ENCODE data around the gene GFOD2. TPM values are rescaled to one million over a fixed set of nuclear protein-coding genes. Genes with fewer than 3 reads are reported as not detected.
"Not testable (repeated sequence)": the region's sequence is repeated elsewhere in the genome, so short reads cannot be mapped to it uniquely, and the experiment has no call there.

Gene GFOD2
- total and polyA plus RNA-seq, 9 donors = 8.3 to 15.9 (median 12.9) TPM

- WGBS, 3 donors = 66 to 84% (median 73%) methylated on average over 2 of the region's 2 CpGs
- no peak for TF ChIP-seq POLR2A (IDR thresholded peaks at IDR 0.05)
- TF ChIP-seq, protein P1, sequence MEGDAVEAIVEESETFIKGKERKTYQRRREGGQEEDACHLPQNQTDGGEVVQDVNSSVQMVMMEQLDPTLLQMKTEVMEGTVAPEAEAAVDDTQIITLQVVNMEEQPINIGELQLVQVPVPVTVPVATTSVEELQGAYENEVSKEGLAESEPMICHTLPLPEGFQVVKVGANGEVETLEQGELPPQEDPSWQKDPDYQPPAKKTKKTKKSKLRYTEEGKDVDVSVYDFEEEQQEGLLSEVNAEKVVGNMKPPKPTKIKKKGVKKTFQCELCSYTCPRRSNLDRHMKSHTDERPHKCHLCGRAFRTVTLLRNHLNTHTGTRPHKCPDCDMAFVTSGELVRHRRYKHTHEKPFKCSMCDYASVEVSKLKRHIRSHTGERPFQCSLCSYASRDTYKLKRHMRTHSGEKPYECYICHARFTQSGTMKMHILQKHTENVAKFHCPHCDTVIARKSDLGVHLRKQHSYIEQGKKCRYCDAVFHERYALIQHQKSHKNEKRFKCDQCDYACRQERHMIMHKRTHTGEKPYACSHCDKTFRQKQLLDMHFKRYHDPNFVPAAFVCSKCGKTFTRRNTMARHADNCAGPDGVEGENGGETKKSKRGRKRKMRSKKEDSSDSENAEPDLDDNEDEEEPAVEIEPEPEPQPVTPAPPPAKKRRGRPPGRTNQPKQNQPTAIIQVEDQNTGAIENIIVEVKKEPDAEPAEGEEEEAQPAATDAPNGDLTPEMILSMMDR (IDR thresholded peaks at IDR 0.05) = no peak
- no peak for TF ChIP-seq EP300 (IDR thresholded peaks at IDR 0.05)
These were observed 24.5 kb downstream of the GFOD2 start for GRCh38 chr16:67694611-67695010.

DNA sequence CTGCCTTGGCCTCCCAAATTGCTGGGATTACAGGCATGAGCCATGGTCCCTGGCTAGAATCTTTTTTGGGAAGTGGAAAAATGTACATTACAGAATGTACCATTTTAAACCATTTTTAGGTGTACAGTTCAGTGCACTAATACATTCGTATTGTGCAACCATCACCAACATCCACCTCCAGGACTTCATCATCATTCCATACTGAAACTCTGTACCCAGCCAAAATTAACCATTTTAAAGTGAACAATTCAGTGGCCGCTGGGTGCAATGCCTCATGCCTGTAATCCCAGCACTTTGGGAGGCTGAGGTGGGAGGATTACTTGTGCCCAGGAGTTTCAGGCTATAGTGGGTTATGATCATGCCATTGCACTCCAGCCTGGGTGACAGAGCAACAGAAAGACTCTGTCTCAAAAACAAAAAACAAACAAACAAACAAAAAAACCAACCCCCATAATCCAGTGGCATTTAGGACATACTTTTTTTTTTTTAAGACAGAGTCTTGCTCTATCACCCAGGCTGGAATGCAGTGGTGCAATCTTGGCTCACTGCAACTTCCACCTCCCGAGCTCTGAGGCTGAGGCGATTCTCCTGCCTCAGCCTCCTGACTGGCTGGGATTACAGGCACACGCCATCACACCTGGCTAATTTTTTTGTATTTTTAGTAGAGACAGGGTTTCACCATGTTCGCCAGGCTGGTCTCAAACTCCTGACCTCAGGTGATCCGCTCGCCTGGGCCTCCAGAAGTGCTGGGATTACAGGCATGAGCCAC is 25.4 kb downstream of the GFOD2 start:
- H3K27me3 ChIP-seq; H3K9me3 ChIP-seq; intact Hi-C loops (cut with DNase I); DNase-seq; H3K4me3 ChIP-seq; H3K36me3 ChIP-seq; H3K27ac ChIP-seq; H3K4me1 ChIP-seq (ENCODE audit: insufficient read depth): not testable (repeated sequence)
- WGBS, 3 donors = 86 to 91% (median 90%) methylated on average over 8 of the region's 8 CpGs

More at GRCh38 chr16:67694611-67695010, 24.5 kb downstream of the GFOD2 start:
- Histone ChIP-seq H3K9me3 (no peaks in the 10 kb centered on the region), H3K27me3 (no peaks in the 10 kb centered on the region), H3K4me1 (ENCODE audit: insufficient read depth) (no peaks in the 10 kb centered on the region), H3K27ac (no peak overlapping the region), H3K4me3 (no peak overlapping the region), H3K36me3 (no peaks in the 10 kb centered on the region)
- DNase-seq = no peak
- intact Hi-C loops (cut with DNase I) = no loop called here

GRCh38 chr16:67685388-67686112 is 33.6 kb downstream of the GFOD2 start:
- Histone ChIP-seq H3K36me3 (no peaks in the 10 kb centered on the region), H3K4me3 (no peak overlapping the region), H3K27me3 (no peaks in the 10 kb centered on the region), H3K27ac (no peak overlapping the region), H3K9me3 (no peaks in the 10 kb centered on the region), H3K4me1 (ENCODE audit: insufficient read depth) (no peaks in the 10 kb centered on the region)
- TF ChIP-seq, protein P1 (IDR thresholded peaks at IDR 0.05) = no peak
- no peak for TF ChIP-seq POLR2A (IDR thresholded peaks at IDR 0.05)
- no peak for TF ChIP-seq EP300 (IDR thresholded peaks at IDR 0.05)
- intact Hi-C loops (cut with DNase I) = no loop called here
- 86 to 91% (median 88%) methylated on average over 17 of the region's 17 CpGs for WGBS, 3 donors
- no peak for DNase-seq

DNA sequence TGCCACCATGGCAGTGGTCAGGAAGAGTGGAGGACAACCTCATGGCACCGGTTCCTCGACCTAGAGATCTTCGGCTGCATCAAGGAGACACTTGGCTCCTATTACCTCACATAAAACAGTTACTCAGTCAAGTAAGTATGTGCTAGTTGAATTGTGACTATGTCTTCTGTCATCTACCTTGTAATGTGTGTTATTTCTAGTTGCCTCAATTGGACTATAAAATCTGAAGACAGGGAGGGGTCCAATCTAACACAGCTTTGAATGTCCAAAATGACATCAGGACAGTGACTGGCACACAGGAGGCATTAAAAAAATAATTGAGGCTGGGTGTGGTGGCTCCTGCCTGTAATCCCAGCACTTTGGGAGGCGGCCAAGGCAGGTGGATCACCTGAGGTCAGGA is 35.3 kb downstream of the GFOD2 start:
- 92 to 97% (median 94%) methylated on average over 4 of the region's 4 CpGs for WGBS, 3 donors
- no peak for DNase-seq
- no peak for TF ChIP-seq EP300 (IDR thresholded peaks at IDR 0.05)
- no peak for TF ChIP-seq POLR2A (IDR thresholded peaks at IDR 0.05)
- TF ChIP-seq, protein P1 (IDR thresholded peaks at IDR 0.05) = no peak
- no peaks in the 10 kb centered on the region for H3K27me3 ChIP-seq
- no peaks in the 10 kb centered on the region for H3K4me1 ChIP-seq (ENCODE audit: insufficient read depth)
- H3K36me3 ChIP-seq = no peaks in the 10 kb centered on the region
- H3K9me3 ChIP-seq = no peaks in the 10 kb centered on the region
- H3K27ac ChIP-seq = no peak overlapping the region
- H3K4me3 ChIP-seq = no peak overlapping the region
- intact Hi-C loops (cut with DNase I) = no loop called here
